Measurements from ENCODE around the gene GLS. TPM values are rescaled to one million over a fixed set of nuclear protein-coding genes. Genes with fewer than 3 reads are reported as not detected.
A peak's percentile ranks its signal among the peaks of the same experiment; 100 is the strongest.

The GLS gene
- total and polyA plus RNA-seq, 9 donors, result 20.2 to 141 (median 76.0) TPM

- H3K36me3 ChIP-seq, result no peaks in the 10 kb centered on the region
- H3K27ac ChIP-seq, result no peak overlapping the region
- no peak overlapping the region for H3K4me3 ChIP-seq
- H3K4me1 ChIP-seq (ENCODE audit: insufficient read depth), result peaks cover 2% of the 10 kb centered on the region
- H3K27me3 ChIP-seq, result no peaks in the 10 kb centered on the region
- no peaks in the 10 kb centered on the region for H3K9me3 ChIP-seq
- TF ChIP-seq CTCF (IDR thresholded peaks at IDR 0.05), result no peak
- no peak for TF ChIP-seq EP300 (IDR thresholded peaks at IDR 0.05)
- no peak for TF ChIP-seq POLR2A (IDR thresholded peaks at IDR 0.05)
- 85 to 91% (median 88%) methylated on average over 1 of the region's 1 CpG for WGBS, 3 donors
- intact Hi-C loops (cut with DNase I), result no loop called here
- DNase-seq, result no peak
These were observed 51.9 kb downstream of the GLS start for GRCh38 chr2:190932514-190932913.

- Histone ChIP-seq H3K27ac (no peak overlapping the region), H3K4me1 (ENCODE audit: insufficient read depth) (peaks cover 2% of the 10 kb centered on the region), H3K36me3 (no peaks in the 10 kb centered on the region), H3K9me3 (no peaks in the 10 kb centered on the region), H3K4me3 (no peak overlapping the region), H3K27me3 (no peaks in the 10 kb centered on the region)
- intact Hi-C loops (cut with DNase I), result no loop called here
- no peak for TF ChIP-seq EP300 (IDR thresholded peaks at IDR 0.05)
- no peak for TF ChIP-seq CTCF (IDR thresholded peaks at IDR 0.05)
- TF ChIP-seq POLR2A (IDR thresholded peaks at IDR 0.05), result no peak
- DNase-seq, result no peak
These were observed 52.7 kb downstream of the GLS start for GRCh38 chr2:190933361-190933760.

GRCh38 chr2:190935054-190935453, 54.4 kb downstream of the GLS start:
- H3K4me3 ChIP-seq, result no peak overlapping the region
- H3K9me3 ChIP-seq, result no peaks in the 10 kb centered on the region
- peaks cover under 1% of the 10 kb centered on the region for H3K4me1 ChIP-seq (ENCODE audit: insufficient read depth)
- no peaks in the 10 kb centered on the region for H3K27me3 ChIP-seq
- TF ChIP-seq CTCF (IDR thresholded peaks at IDR 0.05), result no peak
- no peak for DNase-seq
- H3K27ac ChIP-seq, result no peak overlapping the region
- H3K36me3 ChIP-seq, result no peaks in the 10 kb centered on the region
- intact Hi-C loops (cut with DNase I), result no loop called here

GRCh38 chr2:190938771-190939335, 58.2 kb downstream of the GLS start:
- 5 to 10% (median 6%) methylated on average over 1 of the region's 1 CpG for WGBS, 3 donors
- intact Hi-C loops (cut with DNase I), result no loop called here
- peak overlapping the region in 1 of 2 donors; percentile 24 for H3K27ac ChIP-seq

More at GRCh38 chr2:190938771-190939335, 58.2 kb downstream of the GLS start:
- TF ChIP-seq POLR2A (IDR thresholded peaks at IDR 0.05), result no peak
- no peak for TF ChIP-seq EP300 (IDR thresholded peaks at IDR 0.05)
- TF ChIP-seq CTCF (IDR thresholded peaks at IDR 0.05), result no peak
- no peaks in the 10 kb centered on the region for H3K4me1 ChIP-seq (ENCODE audit: insufficient read depth)
- DNase-seq, result no peak
- no peaks in the 10 kb centered on the region for H3K9me3 ChIP-seq
- H3K4me3 ChIP-seq, result no peak overlapping the region
- no peaks in the 10 kb centered on the region for H3K36me3 ChIP-seq
- H3K27me3 ChIP-seq, result no peaks in the 10 kb centered on the region
